GM13977 (cell line): ENCODE measurements around the gene C19orf25.

Experiments used
- DNase-seq: peaks from one replicate; pipeline ENCODE4 v3.0.0; 2012; ENCODE audit warnings: low spot score
- CTCF ChIP-seq: IDR thresholded peaks from 2 replicates; pipeline ENCODE4 v1.5.1; 2012; ENCODE audit warnings: mild to moderate bottlenecking, control low read depth; ENCODE audit not compliant: insufficient read depth; ENCODE audit errors: extremely low read depth, missing control alignments
- in situ Hi-C: fragments of 300-500 bp; cut with MboI; formaldehyde crosslinking; loops from one replicate; pipeline ENCODE4 v1.12.0; 2022; ENCODE audit warnings: low sequenced_read_pairs, low pct_unique_long_range_greater_than_20kb, mixed read lengths, inconsistent platforms; ENCODE audit not compliant: unreplicated experiment

C19orf25 gene

GRCh38 chr19:1453525-1454364, 25.3 kb downstream of the C19orf25 start:
- no peak for DNase-seq
- TF ChIP-seq CTCF: no peak
- in situ Hi-C loops: no loop called here

DNA sequence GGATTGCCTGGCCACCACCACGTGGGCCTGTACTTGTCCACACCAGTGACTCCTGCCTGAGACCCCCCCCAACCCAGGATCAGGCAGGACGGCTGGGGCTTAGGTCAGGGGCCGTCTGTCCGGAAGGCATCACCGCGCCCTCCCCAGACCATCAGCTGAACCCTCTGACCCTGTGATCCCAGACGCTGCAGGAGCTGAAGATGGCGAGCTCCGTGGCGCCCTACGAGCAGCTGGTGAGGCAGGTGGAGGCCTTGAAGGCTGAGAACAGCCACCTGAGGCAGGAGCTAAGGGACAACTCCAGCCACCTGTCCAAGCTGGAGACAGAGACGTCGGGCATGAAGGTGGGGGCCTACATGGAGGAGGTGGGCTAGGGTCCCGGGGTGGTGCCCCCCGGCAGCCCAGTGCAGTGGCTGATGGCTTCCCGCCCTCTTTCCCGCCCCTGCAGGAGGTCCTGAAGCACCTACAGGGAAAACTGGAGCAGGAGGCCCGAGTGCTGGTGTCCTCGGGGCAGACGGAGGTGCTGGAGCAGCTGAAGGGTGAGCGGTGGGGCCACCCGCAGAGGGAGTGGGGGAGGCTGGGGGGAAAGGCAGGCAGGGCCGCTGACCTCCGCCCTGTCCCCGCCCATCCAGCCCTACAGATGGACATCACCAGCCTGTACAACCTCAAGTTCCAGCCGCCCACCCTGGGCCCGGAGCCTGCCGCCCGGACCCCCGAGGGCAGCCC, 26.1 kb downstream of the C19orf25 start:
- no peak for DNase-seq
- TF ChIP-seq CTCF: no peak
- in situ Hi-C loops: no loop called here

GRCh38 chr19:1451916-1452801, 26.9 kb downstream of the C19orf25 start:
- no peak for TF ChIP-seq CTCF
- DNase-seq: no peak
- in situ Hi-C loops: no loop called here

DNA sequence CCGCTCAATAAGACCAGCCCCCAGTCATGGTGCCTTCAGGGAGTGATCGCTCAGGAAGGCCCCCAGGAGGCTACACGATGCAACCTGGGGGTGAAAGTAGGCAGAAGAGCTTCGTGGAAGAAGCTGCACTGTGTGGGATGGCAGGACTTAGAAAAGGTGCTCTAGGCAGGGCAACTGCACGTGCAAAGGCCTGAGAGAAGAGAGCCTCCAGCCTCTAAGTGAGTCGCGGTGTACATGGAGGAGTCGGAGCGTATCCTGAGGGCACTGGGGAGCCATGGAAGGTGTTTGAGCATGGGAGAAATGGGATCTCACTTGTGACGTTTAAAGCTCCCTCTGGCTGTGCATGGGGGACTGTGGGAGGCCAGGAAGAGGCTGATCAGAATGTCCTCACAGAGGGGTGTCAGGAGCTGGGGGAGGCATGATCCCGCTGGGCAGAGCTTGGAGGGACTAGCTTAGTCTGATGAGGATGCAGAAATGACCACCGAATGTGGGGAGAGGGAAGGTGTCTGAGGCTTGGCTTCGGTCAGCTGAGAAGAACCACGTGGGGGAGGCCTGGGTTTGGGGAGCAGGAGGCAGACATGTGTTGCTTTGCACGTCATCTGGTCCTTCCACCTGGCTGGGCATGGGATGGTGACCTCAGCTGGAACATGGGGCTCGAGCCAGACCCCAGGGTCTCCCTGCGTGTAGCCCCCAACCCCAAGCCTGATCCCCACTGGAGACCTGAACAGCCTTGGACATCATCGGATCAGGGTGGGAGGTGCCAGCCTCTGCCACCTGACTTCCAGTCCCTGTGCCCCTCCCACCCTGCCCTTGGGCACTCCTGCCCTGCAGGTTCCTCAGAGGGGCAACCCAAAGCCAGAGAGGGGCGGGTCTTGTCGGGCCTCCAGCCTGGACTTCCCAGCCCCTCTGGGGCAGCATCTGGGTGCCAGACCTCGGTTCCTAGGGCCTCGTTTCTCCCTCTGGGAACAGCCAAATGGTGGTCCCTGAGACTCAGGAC, 28.0 kb downstream of the C19orf25 start:
- in situ Hi-C loops: no loop called here
- DNase-seq: no peak
- no peak for TF ChIP-seq CTCF

GRCh38 chr19:1449467-1450442, 29.3 kb downstream of the C19orf25 start, which contains the start of gene APC2:
TSS of gene APC2 (plus strand) at chr19:1450121. CDS start at chr19:1453002, 2,881 bp downstream.
- no peak for TF ChIP-seq CTCF
- in situ Hi-C loops: no loop called here
- DNase-seq: peak; percentile 83
